Vagina (tissue), 2 donors: Measurements from ENCODE around the gene CREBBP.

Experiments
- POLR2A ChIP-seq, 2 donors: fragments of 450-650 bp; IDR thresholded peaks; one replicate each; pipeline ENCODE4 v1.6.1; 2017; ENCODE audit warnings: antibody characterized with exemption in 2 of 2, mild to moderate bottlenecking in 2 of 2, moderate library complexity in 2 of 2
- POLR2AphosphoS5 ChIP-seq, 2 donors: sonication (generic); formaldehyde crosslinking; IDR thresholded peaks; one replicate each; pipeline ENCODE4 v1.9.0; 2017; ENCODE audit warnings: antibody characterized with exemption in 2 of 2, mild to moderate bottlenecking in 2 of 2, low read depth in 1 of 2; ENCODE audit not compliant: insufficient read depth in 1 of 2
- TF ChIP-seq, protein P1 (sequence below), 3 experiments: fragments of 450-650 bp in 2 of 3; fragments of 200-600 bp in 1 of 3; sonication (generic) in 1 of 3; IDR thresholded peaks; one replicate each; pipeline ENCODE4 v1.5.1; 2017 to 2019; ENCODE audit warnings: antibody characterized with exemption in 3 of 3, mild to moderate bottlenecking in 2 of 3, moderate library complexity in 2 of 3

DNA sequence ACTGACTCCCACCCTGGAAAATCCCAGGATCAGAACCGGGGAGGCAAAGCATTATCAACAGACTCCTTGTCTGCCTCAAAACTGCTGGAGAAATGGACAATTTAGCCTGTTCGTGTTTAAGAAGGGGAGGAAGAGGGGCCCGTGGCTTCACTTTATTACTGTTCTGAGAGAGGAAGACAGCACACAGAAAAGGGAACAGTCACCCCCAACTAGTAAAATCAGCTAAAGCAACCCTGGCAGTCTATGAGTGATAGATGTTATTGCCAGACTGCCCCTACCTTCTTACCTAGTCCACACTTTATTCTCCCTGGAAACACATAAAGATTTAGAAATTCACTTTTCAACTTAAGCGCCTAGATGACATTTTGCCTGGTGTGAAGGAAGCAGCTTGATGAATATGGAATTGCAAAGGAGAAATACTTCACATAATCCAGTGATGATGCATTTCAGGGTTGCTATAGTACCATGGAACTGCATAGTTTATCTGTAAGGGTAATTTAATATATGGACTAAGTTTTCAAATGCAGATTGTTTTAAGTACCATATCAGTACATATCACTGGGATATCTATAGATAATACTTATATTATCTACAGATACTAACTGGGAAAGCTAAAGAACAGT lies 126.3 kb downstream of the CREBBP start:
- TF ChIP-seq POLR2A (IDR thresholded peaks at IDR 0.05) (no peak), POLR2AphosphoS5 (IDR thresholded peaks at IDR 0.05; ENCODE audit: insufficient read depth in 1 of 2, low read depth in 1 of 2) (no peak)
- TF ChIP-seq, protein P1, sequence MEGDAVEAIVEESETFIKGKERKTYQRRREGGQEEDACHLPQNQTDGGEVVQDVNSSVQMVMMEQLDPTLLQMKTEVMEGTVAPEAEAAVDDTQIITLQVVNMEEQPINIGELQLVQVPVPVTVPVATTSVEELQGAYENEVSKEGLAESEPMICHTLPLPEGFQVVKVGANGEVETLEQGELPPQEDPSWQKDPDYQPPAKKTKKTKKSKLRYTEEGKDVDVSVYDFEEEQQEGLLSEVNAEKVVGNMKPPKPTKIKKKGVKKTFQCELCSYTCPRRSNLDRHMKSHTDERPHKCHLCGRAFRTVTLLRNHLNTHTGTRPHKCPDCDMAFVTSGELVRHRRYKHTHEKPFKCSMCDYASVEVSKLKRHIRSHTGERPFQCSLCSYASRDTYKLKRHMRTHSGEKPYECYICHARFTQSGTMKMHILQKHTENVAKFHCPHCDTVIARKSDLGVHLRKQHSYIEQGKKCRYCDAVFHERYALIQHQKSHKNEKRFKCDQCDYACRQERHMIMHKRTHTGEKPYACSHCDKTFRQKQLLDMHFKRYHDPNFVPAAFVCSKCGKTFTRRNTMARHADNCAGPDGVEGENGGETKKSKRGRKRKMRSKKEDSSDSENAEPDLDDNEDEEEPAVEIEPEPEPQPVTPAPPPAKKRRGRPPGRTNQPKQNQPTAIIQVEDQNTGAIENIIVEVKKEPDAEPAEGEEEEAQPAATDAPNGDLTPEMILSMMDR (IDR thresholded peaks at IDR 0.05) = no peak
